Activated CD4-positive, CD25-positive, alpha-beta regulatory T cell treated with anti-CD3 and anti-CD28 coated beads, Interleukin-2, amount 50 U/mL, for 24 hours (primary cell): ENCODE data around the gene CDK1.
"Not testable (repeated sequence)": the region's sequence is repeated elsewhere in the genome, so short reads cannot be mapped to it uniquely, and the experiment has no call there.

Experiments
- ATAC-seq, 2 donors: fragments of 150-1000 bp; cut with Tn5 transposase; one replicate each; pipeline ENCODE4 v1.10.0; 2021; ENCODE audit warnings: mild to moderate bottlenecking in 1 of 2, moderate library complexity in 1 of 2

The CDK1 gene

DNA sequence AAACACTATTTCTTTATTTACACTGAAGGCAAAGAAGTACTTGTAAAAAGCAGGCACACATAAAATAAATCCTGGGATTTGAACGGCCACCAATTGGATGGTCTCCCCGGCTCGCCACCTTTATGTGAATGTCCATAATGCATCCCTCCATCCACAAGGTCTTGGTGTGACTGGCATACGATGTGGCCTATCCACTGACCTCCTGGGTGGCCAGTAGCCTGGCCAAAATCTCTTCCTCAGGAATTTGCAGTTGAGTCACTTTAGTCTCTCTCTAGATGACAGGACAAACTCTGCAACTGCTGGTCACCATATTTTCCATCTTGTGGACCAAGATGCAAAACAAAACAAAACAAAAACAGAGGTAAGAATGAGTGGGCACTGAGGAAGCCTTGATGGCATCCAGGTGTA, 39.1 kb downstream of the CDK1 start:
- no peak for ATAC-seq

DNA sequence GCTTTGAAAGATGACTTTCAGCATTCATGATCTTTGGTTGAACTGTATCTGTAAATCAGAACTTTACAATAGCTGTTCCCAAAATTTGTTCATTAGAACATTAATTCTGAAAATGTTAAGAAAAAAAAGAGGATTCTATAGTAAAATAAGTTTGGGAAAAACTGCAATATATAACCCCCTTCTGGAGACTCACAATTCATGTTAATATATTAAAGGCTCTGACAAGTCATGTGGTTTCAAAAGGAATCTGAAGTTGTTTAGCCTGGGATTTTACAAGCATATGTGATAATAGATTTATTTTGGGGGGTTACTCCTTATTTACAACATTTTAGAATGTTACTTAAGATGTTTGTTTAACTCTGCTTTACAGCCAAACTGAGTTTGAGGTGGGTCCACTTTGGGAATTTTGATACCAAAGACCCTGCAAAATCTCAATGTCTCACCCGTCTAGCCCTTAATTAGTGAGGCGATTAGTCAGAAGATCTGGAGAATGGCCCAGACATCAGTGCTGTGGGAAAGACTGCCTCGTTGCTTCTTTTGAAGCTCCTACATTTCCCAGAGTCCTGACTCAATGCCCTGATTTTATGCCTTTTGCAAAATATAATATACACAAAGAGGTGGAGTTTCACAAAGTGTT, 40.0 kb downstream of the CDK1 start:
- no peak for ATAC-seq

DNA sequence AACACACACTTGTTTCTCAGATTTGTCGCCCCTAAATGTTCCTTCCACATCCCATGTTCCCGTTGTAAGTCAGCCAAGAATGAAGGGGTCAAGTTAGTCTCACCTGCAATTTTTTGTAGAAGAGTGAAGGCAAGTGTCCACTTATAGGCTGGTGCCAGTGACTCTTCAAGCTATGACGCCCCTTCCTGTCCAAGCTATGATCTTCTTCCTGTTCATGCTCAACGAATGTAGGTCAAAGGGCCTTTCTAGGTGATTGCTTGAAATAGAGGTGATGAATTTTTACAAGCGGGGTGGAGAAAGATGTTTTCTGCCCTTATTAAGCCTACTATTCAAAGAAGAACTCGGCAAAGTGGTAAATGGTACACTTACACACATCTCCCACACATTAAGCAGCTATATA, 41.0 kb downstream of the CDK1 start:
- ATAC-seq = no peak

DNA sequence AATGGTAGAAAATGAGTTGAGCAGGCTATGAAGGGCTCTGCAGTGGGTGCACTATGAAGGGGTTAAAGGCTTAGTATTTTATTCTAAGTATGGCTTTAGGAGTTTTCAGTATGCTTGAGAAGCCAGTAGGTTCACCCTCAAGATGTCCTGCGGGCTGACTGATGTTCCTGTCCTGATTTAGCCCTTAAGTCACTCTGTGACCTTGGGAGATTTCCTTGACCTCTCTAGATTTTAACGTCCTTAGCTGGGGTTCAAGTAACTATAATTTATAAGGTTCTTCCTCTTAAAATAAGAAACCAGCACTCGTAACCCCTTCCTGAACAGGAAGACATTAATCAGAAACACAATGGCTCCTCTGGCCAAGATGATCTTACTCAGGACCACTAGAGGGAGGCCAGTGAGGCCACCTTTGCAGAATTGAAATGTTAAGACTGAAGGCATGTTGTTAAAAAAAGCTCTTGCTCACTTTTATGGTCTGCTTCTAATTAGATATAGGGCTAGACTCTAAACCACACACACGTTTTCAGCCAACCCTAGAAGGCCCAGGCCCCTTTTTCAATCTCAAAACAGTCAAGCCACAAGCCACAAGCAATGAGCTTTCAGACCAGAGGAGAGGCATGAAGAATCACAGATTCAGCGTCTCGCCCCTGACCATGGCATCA, 41.9 kb downstream of the CDK1 start:
- no peak for ATAC-seq

DNA sequence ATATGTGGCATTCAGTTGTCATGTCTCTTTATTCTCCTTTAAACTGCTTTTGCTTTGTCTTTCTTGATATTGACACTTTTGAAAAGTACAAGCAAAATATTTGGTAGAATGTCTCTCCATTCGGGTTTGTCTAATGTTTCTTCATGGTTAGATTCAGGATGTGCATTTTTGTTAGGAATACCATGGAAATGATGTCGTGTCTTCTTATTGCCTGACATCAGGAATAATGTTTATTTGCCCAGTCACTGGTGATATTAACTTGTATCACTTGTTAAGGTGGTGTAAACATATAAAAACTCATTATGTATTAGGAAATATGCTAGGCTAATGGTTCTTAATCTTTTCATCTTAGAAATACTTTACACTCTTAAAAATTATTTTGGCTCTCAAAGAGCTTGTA, 43.4 kb downstream of the CDK1 start:
- ATAC-seq = no peak

DNA sequence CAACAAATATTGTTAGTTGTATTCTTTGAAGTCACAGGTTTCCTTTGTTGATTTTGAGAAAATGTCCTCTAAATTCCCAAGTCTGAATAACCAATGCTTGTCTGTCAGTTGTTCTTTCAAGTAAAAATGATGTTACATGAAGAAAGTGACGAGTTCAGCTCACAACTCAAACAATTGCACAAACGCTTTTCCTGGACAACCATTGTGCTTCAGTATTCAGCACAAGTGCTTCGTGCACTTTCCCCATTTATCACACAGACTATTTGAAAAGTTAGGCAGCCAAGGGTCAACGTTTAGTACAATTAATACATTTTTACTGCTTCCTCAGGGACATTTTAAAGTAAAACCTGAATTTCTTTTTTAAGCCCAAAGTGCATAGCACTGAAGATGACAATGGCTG, 44.5 kb downstream of the CDK1 start:
- no peak for ATAC-seq

DNA sequence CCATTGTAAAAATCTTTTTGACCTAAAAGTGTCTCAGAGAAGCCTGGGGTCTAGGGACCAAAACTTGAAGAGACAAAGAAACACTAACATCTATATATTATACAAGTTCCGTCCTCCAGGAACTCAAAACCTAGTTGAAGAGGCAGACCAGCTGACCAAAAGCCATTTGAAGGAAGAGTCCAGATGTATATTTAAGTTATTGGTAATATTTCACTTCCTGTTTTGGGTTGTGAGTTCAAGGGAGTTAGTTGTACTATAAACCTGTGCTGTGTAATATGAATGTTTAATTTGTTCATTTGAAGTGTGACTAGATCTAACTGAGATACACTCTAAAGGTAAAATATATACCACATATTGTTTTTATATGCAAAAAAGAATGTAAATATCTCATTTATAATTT, 45.0 kb downstream of the CDK1 start:
- ATAC-seq = no peak

DNA sequence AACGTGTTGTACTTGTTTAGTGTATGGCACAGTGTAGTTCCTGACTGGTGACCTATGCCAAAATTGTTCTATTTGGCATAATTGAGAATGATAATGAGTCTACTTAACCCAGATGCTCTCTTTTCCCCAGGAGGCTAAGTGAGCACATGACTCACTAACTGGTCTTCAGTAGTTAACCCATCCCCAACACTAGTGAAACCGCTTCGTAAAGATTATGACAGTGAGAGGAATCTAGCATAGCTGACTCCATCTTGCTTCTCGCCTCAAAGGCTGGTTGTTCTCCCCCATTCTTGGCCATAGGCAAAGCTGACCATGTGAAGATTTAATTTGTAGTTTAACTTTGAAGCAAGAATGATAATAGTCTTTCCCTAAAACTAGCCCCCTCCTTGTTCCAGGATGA, 47.2 kb downstream of the CDK1 start:
- no peak for ATAC-seq

DNA sequence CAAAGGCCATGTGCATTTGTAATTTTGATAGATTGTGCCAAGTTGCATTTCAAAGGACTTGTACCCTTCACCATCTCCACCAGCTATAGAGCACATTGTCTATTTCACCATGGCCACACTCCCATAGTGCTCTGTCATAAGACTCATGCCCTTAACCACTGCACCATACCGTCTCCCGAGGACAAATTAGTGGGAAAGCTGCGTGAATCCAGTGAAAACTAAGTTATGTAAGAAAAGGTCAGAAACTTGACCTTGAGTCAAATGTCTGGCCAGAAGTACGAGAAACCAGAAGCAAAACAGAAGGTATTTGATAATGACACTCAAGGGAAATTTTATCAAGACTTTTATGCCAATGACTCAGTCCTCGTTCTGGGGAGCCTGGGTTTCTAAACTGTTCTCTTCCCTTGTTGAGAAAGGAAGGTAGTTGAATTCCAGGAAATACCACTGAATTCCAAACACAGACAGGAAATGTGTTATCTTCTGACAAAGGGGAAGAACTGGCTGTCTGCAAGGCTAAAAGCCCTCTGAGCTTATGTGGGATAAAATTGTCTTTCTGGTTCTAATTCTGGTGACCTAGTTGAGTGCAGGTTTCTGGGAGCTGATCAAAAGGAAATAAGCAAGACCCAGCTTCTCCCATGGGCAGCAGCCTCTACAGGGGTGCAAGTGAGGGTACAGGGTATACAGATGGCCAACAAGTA, 49.7 kb downstream of the CDK1 start:
- ATAC-seq = no peak

DNA sequence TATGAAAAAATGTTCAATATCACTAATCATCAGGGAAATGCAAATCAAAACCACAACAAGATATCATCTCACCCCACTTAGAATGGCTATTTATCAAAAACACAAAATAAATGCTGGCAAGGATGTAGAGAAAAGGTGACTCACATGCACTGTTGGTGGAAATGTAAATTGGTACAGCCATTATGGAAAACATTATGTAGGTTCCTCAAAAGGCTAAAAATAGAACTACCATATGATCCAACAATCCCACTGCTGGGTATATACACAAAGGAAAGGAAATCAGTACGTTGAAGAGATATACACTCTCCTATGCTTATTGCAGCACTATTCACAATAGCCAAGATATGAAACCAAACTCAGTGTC, 50.2 kb downstream of the CDK1 start:
- ATAC-seq = no peak

DNA sequence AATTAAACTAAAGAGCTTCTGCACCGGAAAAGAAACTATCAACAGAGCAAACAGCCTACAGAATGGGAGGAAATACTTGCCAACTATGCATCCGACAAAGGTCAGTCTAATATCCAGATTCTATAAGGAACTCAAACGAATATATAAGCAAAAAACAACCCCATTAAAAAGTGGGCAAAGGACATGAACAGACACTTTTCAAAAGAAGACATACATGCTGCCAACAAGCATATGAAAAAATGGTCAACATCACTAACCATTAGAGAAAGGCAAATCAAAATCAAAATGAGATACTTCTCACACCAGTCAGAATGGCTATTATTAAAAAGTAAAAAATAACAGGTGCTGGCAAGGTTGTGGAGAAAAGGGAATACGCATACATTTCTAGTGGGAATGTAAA, 53.9 kb downstream of the CDK1 start:
- ATAC-seq = not testable (repeated sequence)

DNA sequence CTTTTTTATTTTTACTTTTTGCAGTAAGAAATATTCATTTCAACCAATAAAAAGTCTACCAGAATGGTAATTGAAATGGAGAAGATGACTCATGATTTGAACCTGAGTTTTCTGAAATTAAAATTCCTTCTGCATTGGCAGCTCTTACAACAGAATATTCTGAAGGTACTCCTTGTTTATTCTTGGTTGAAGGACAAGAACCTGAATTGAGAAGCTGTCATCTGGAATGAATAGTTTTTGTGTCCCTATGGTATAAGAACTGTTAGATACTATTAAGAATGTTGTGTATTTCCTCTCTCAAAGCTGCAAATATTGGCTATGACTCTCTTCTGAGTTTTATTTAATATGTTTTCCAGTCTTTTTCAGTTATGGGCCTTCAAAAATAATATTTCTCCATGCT, 56.1 kb downstream of the CDK1 start:
- ATAC-seq = no peak

DNA sequence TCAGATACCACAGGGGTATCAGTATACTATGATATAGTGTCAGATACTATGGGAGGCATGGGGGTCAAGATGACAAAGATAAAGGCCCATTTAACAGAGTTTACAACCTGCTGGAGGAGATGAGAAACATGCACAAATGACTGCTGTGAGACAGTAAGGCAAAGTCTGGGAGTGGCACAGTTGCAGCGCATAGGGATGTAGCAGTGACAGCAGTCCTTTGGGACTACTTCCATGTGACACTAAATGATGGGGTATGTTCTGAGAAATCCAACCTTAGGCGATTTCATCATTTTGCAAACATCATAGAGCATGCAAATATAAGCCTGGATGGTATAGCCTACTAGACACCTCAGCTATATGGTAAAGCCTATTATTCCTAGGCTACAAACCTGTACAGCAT, 56.8 kb downstream of the CDK1 start:
- no peak for ATAC-seq

DNA sequence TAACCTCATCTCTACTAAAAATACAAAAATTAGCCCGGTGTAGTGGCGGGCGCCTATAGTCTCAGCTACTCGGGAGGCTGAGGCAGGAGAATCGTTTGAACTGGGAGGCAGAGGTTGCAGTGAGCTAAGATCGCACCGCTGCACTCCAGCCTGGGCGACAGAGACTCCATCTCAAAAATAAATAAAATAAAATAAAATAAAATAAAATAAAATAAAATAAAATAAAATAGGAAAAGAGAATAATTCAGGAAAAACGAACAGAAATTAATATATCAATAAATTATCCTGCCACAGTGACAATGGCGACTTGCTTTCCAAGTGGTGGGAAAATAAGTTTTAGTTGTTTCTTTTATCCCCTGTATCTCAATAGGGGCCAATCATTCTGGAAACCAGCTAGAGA, 62.9 kb downstream of the CDK1 start:
- not testable (repeated sequence) for ATAC-seq

DNA sequence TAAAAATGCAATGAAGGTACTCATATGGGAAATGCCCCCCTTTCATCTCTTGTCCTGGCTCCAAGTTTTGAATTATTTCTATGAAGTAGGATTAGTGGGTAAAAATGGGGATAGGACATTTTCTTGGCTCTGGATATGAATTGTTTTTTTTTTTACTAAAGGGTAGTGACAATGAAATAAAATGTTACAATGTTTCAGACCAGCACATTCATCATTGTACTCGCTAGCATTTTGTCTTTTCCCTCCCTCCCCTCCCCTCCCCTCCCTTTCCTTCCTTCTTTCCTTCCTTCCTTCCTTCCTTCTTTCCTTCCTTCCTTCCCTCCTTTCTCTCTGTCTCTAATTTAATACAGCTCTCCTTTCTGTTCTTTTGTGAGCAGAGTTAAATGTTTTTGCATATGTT, 64.4 kb downstream of the CDK1 start:
- ATAC-seq = no peak
